Measurements from ENCODE around the gene CHRNE. TPM values are rescaled to one million over a fixed set of nuclear protein-coding genes. Genes with fewer than 3 reads are reported as not detected.

The CHRNE gene
- polyA plus RNA-seq, 1 donor from 2014 or later: 0.25 TPM

DNA sequence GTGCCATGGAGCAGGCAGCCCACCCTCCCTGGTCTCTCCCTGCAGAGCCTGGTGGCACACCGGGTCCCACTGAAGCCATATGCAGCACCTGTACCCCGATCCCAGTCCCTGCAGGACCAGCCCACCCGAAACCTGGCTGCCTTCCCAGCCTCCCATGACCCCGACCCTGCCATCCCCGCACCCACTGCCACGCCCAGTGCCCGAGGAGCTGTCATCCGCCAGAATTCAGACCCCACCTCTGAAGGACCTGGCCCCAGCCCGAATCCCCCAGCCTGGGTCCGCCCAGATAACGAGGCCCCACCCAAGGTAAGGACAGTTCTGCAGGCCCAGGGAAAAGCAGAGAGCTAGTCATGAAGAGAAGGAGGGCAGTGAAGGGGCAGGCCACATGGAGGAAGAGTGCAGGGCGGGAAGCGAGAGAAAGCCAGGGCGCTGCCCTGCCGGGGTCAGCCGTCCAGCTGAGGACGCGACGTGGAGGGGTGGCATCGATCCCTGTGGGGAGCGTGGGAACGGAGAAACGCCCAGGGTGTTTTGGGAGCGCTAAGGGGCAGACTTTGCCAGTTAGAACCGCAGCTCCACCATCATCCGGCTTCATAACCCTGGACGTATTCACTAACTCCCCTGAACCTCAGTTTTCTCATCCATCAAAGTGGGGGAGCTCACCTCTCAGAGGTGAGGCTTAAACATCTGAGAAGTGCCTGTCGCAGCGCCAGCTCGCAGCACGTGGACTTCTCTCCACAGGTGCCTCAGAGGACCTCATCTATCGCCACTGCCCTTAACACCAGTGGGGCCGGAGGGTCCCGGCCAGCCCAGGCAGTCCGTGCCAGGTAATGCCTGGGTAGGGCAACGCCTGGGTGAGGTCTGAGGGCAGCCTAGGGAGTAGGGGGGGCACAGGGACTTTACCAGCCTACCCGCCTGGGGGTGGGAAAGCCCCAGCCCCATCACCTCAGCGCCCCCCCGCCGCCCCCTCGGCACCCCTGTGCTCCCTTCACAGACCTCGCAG is 11.2 kb downstream of the CHRNE start:
- Histone ChIP-seq H3K27ac (ENCODE audit: low read length) (no peak overlapping the region), H3K4me2 (ENCODE audit: low read length) (no peak overlapping the region), H3K27me3 (ENCODE audit: insufficient read depth, low read depth, low read length) (no peaks in the 10 kb centered on the region), H3K4me3 (ENCODE audit: low read length) (no peak overlapping the region), H3K9me3 (ENCODE audit: low read length) (no peaks in the 10 kb centered on the region), H3K9me2 (ENCODE audit: insufficient read depth, low read length) (no peaks in the 10 kb centered on the region), H2AFZ (ENCODE audit: low read depth, low read length) (no peak overlapping the region), H3K36me3 (ENCODE audit: insufficient read depth, low read length) (no peaks in the 10 kb centered on the region), H3F3A (ENCODE audit: insufficient read depth, low read length, poor library complexity, severe bottlenecking) (no peaks in the 10 kb centered on the region), H3K9ac (ENCODE audit: low read length) (no peak overlapping the region), H4K20me1 (ENCODE audit: insufficient read depth) (no peaks in the 10 kb centered on the region), H3K79me2 (replicated peaks; ENCODE audit: insufficient read depth, low read length) (no peaks in the 10 kb centered on the region)
- TF ChIP-seq SMC3 (conservative IDR thresholded peaks at IDR 0.05; ENCODE audit: poor library complexity) (no peak), EZH2 (IDR thresholded peaks at IDR 0.05; ENCODE audit: borderline replicate concordance, insufficient read depth, low read length, poor library complexity, severe bottlenecking) (no peak), POLR2AphosphoS5 (IDR thresholded peaks at IDR 0.05) (no peak)

DNA sequence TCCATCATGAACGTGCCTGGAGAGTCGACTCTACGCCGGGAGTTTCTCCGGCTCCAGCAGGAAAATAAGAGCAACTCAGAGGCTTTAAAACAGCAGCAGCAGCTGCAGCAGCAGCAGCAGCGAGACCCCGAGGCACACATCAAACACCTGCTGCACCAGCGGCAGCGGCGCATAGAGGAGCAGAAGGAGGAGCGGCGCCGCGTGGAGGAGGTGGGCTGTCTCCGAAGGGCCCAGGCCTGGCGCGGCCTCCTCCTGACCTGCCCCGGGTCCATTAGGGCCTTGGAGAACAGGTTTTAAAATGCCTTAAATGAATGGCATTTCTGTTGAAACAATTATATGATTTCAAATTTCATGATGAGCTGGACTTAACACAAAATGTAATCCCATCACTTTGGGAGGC is 15.3 kb downstream of the CHRNE start:
- Histone ChIP-seq H3F3A (ENCODE audit: insufficient read depth, low read length, poor library complexity, severe bottlenecking) (no peaks in the 10 kb centered on the region), H3K4me3 (ENCODE audit: low read length) (no peak overlapping the region), H3K9ac (ENCODE audit: low read length) (no peak overlapping the region), H2AFZ (ENCODE audit: low read depth, low read length) (no peak overlapping the region), H3K9me2 (ENCODE audit: insufficient read depth, low read length) (no peaks in the 10 kb centered on the region), H3K27ac (ENCODE audit: low read length) (no peak overlapping the region), H4K20me1 (ENCODE audit: insufficient read depth) (no peaks in the 10 kb centered on the region), H3K79me2 (replicated peaks; ENCODE audit: insufficient read depth, low read length) (no peaks in the 10 kb centered on the region), H3K27me3 (ENCODE audit: insufficient read depth, low read depth, low read length) (no peaks in the 10 kb centered on the region), H3K4me2 (ENCODE audit: low read length) (no peak overlapping the region), H3K36me3 (ENCODE audit: insufficient read depth, low read length) (no peaks in the 10 kb centered on the region), H3K9me3 (ENCODE audit: low read length) (no peaks in the 10 kb centered on the region)
- TF ChIP-seq, protein P1, sequence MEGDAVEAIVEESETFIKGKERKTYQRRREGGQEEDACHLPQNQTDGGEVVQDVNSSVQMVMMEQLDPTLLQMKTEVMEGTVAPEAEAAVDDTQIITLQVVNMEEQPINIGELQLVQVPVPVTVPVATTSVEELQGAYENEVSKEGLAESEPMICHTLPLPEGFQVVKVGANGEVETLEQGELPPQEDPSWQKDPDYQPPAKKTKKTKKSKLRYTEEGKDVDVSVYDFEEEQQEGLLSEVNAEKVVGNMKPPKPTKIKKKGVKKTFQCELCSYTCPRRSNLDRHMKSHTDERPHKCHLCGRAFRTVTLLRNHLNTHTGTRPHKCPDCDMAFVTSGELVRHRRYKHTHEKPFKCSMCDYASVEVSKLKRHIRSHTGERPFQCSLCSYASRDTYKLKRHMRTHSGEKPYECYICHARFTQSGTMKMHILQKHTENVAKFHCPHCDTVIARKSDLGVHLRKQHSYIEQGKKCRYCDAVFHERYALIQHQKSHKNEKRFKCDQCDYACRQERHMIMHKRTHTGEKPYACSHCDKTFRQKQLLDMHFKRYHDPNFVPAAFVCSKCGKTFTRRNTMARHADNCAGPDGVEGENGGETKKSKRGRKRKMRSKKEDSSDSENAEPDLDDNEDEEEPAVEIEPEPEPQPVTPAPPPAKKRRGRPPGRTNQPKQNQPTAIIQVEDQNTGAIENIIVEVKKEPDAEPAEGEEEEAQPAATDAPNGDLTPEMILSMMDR (IDR thresholded peaks at IDR 0.05; ENCODE audit: poor library complexity, severe bottlenecking): no peak
- TF ChIP-seq TAF1 (IDR thresholded peaks at IDR 0.05; ENCODE audit: low read depth) (no peak), SMC3 (conservative IDR thresholded peaks at IDR 0.05; ENCODE audit: poor library complexity) (no peak), EP300 (conservative IDR thresholded peaks at IDR 0.05; ENCODE audit: poor library complexity, severe bottlenecking) (no peak), MXI1 (conservative IDR thresholded peaks at IDR 0.05; ENCODE audit: poor library complexity, severe bottlenecking) (no peak), EZH2 (IDR thresholded peaks at IDR 0.05; ENCODE audit: borderline replicate concordance, insufficient read depth, low read length, poor library complexity, severe bottlenecking) (no peak), POLR2AphosphoS5 (IDR thresholded peaks at IDR 0.05) (no peak), RAD21 (conservative IDR thresholded peaks at IDR 0.05) (no peak)
- TF ChIP-seq, protein P2, sequence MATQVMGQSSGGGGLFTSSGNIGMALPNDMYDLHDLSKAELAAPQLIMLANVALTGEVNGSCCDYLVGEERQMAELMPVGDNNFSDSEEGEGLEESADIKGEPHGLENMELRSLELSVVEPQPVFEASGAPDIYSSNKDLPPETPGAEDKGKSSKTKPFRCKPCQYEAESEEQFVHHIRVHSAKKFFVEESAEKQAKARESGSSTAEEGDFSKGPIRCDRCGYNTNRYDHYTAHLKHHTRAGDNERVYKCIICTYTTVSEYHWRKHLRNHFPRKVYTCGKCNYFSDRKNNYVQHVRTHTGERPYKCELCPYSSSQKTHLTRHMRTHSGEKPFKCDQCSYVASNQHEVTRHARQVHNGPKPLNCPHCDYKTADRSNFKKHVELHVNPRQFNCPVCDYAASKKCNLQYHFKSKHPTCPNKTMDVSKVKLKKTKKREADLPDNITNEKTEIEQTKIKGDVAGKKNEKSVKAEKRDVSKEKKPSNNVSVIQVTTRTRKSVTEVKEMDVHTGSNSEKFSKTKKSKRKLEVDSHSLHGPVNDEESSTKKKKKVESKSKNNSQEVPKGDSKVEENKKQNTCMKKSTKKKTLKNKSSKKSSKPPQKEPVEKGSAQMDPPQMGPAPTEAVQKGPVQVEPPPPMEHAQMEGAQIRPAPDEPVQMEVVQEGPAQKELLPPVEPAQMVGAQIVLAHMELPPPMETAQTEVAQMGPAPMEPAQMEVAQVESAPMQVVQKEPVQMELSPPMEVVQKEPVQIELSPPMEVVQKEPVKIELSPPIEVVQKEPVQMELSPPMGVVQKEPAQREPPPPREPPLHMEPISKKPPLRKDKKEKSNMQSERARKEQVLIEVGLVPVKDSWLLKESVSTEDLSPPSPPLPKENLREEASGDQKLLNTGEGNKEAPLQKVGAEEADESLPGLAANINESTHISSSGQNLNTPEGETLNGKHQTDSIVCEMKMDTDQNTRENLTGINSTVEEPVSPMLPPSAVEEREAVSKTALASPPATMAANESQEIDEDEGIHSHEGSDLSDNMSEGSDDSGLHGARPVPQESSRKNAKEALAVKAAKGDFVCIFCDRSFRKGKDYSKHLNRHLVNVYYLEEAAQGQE (IDR thresholded peaks at IDR 0.05; ENCODE audit: borderline replicate concordance): no peak

All from neural cell (in vitro differentiated cells).